Measurements from ENCODE around the gene A3GALT2.

- TF ChIP-seq CTCF (IDR thresholded peaks at IDR 0.05) (no peak), EP300 (IDR thresholded peaks at IDR 0.05) (no peak), POLR2A (IDR thresholded peaks at IDR 0.05) (no peak)
Observed at GRCh38 chr1:33353531-33353930, 32.6 kb upstream of the A3GALT2 start.

All from stomach (tissue), 4 donors.